Testis (tissue), 3 donors: ENCODE results near the gene SLX4IP. TPM values are rescaled to one million over a fixed set of nuclear protein-coding genes. Genes with fewer than 3 reads are reported as not detected.

Source experiments
- DNase-seq: peaks from one replicate; pipeline ENCODE4 v3.0.0-alpha.2; 2019
- H3K27ac ChIP-seq, 2 donors: fragments of 200-600 bp; sonication (generic); one replicate each; pipeline ENCODE4 v1.5.1; 2019
- H3K27me3 ChIP-seq: fragments of 200-600 bp; sonication (generic); one replicate; pipeline ENCODE4 v1.5.1; 2019
- H3K36me3 ChIP-seq: fragments of 200-600 bp; sonication (generic); one replicate; pipeline ENCODE4 v1.5.1; 2017; ENCODE audit warnings: low read depth; ENCODE audit errors: missing control alignments
- H3K4me1 ChIP-seq: fragments of 200-600 bp; sonication (generic); one replicate; pipeline ENCODE4 v1.5.1; 2019
- H3K4me3 ChIP-seq, 2 donors: fragments of 200-600 bp; sonication (generic); one replicate each; pipeline ENCODE4 v1.5.1; 2017 to 2019
- H3K9me3 ChIP-seq: fragments of 200-600 bp; sonication (generic); one replicate; pipeline ENCODE4 v1.5.1; 2017
- POLR2A ChIP-seq: fragments of 450-650 bp; IDR thresholded peaks from one replicate; pipeline ENCODE4 v1.6.1; 2017; ENCODE audit warnings: antibody characterized with exemption, mild to moderate bottlenecking, moderate library complexity
- whole genome bisulfite sequencing, 2 donors: methylation state at CpG; one replicate each; pipeline ENCODE4 v1.1.5; 2018; 5-methylcytosine and 5-hydroxymethylcytosine counted together
- intact Hi-C: fragments of 100-400 bp; cut with DNase I; formaldehyde crosslinking; loops from one replicate; pipeline ENCODE4 v1.15.1; 2023; ENCODE audit warnings: low total_unique reads
- polyA plus RNA-seq: library from polyadenylated mRNA; stranded (reverse); fragments of 350-450 nt; fragmentation: Illumina TruSeq; extraction: RNeasy Lipid Tissue Mini Kit (QIAGEN cat#74804); gene quantifications from one replicate; pipeline ENCODE4 v1.2.3, GENCODE V29; 2014; ENCODE audit warnings: low read depth, low replicate concordance; ENCODE audit not compliant: insufficient read depth
- total RNA-seq, 2 donors: library from RNA; depleted of rRNA; stranded (reverse); fragments of >200 nt; gene quantifications; one replicate each; pipeline ENCODE4 v1.2.3, GENCODE V29; 2016
- TF ChIP-seq, protein P1 (sequence below), 3 experiments: fragments of 450-650 bp in 2 of 3; fragments of 200-600 bp in 1 of 3; sonication (generic) in 1 of 3; IDR thresholded peaks; one replicate each; pipeline ENCODE4 v1.5.1; 2016 to 2019; ENCODE audit warnings: antibody characterized with exemption in 3 of 3, mild to moderate bottlenecking in 2 of 3, moderate library complexity in 1 of 3

Gene SLX4IP
- total and polyA plus RNA-seq, 3 donors from 2014 or later = 3.8 to 10.8 (median 9.7) TPM

DNA sequence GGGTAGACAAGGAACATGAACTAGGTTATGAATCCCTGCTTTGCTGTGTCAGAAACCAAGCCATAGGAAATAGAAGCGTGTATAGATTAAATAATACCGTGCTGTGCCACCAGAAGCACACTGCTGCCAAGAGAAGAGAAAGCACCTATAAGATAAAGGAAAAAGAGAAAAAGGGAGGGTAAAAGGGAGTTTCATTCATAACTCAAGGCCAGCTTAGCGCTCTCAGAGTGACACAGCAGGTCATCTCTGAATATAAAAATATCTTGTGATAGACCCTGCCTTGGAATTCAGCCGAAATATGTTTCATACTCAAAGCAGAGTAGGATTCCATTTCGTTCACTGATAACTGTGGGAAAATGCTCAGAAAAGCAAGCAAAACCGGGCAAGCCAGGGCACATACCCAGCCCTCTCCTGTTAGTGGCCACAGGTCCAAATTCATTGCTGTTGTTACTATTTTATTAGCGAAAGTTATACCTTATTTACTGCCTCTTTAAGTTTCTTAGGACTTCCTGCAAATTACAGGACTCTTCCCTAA is 230.0 kb downstream of the SLX4IP start:
- DNase-seq = peak; percentile 27
- 30 to 42% methylated on average over 7 of the region's 7 CpGs for WGBS, 2 donors
- H3K27me3 ChIP-seq = no peaks in the 10 kb centered on the region
- TF ChIP-seq, protein P1, sequence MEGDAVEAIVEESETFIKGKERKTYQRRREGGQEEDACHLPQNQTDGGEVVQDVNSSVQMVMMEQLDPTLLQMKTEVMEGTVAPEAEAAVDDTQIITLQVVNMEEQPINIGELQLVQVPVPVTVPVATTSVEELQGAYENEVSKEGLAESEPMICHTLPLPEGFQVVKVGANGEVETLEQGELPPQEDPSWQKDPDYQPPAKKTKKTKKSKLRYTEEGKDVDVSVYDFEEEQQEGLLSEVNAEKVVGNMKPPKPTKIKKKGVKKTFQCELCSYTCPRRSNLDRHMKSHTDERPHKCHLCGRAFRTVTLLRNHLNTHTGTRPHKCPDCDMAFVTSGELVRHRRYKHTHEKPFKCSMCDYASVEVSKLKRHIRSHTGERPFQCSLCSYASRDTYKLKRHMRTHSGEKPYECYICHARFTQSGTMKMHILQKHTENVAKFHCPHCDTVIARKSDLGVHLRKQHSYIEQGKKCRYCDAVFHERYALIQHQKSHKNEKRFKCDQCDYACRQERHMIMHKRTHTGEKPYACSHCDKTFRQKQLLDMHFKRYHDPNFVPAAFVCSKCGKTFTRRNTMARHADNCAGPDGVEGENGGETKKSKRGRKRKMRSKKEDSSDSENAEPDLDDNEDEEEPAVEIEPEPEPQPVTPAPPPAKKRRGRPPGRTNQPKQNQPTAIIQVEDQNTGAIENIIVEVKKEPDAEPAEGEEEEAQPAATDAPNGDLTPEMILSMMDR (IDR thresholded peaks at IDR 0.05) = no peak
- TF ChIP-seq POLR2A = no peak
- no peak overlapping the region for H3K4me3 ChIP-seq
- H3K9me3 ChIP-seq = no peaks in the 10 kb centered on the region
- H3K4me1 ChIP-seq = peaks cover 32% of the 10 kb centered on the region
- peak overlapping the region; percentile 4 to 56 for H3K27ac ChIP-seq
- no peaks in the 10 kb centered on the region for H3K36me3 ChIP-seq
- intact Hi-C loops = no loop called here

GRCh38 chr20:10665791-10666190 is 230.7 kb downstream of the SLX4IP start:
- H3K9me3 ChIP-seq = no peaks in the 10 kb centered on the region
- DNase-seq = no peak
- H3K4me3 ChIP-seq = no peak overlapping the region
- peaks cover 32% of the 10 kb centered on the region for H3K4me1 ChIP-seq
- no peaks in the 10 kb centered on the region for H3K27me3 ChIP-seq
- intact Hi-C loops = no loop called here
- whole genome bisulfite sequencing, 2 donors = 51 to 57% methylated on average over 4 to 6 of the region's 6 CpGs
- no peaks in the 10 kb centered on the region for H3K36me3 ChIP-seq
- H3K27ac ChIP-seq = peak overlapping the region in 1 of 2 donors; percentile 56
- TF ChIP-seq, protein P1 (IDR thresholded peaks at IDR 0.05) = no peak
- TF ChIP-seq POLR2A = no peak

DNA sequence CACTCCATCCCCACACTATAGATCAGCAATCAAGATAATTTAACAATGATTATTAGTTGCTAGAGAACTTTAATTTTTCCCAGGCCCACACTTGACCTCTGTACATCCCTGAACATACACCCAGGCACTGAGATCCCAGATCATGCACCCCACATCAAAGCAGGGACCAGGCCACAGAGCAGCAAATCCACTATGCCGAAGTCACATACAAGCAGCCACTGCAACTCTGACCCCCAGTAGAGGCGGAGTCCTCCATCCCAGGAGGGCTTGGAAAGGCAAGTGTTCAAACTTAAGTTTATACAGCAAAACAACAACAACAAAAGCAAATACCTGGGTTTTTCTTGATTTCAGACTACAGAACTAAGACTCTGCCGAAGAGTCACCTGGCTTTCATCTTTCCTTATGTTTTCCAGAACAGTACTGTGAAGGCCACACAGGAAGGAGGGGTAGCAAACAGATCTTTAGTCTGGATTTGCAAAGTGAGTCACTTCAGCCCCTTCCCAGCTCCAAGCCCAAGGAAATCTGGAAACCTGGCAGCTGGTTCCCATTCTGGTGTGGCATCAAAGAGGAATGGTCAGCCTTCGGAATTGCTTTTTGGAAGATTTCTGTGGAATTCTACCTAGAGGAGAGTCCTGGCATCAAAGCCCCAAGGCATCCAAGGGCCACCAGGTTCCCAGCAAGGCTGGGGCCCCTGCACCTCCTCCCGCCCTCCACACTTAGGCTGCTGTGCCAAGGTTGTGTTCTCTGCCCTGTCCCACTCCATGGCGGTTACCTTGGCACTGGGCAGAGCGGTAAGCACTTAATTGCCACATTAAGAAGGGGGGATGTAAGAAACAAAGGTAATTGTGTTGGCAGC is 231.3 kb downstream of the SLX4IP start:
- H3K27me3 ChIP-seq = no peaks in the 10 kb centered on the region
- H3K27ac ChIP-seq = peak overlapping the region in 1 of 2 donors; percentile 56
- 77 to 82% methylated on average over 6 to 7 of the region's 7 CpGs for WGBS, 2 donors
- H3K4me3 ChIP-seq = no peak overlapping the region
- intact Hi-C loops = no loop called here
- H3K4me1 ChIP-seq = peaks cover 32% of the 10 kb centered on the region
- no peak for TF ChIP-seq POLR2A
- TF ChIP-seq, protein P1 (IDR thresholded peaks at IDR 0.05) = no peak
- DNase-seq = no peak
- H3K9me3 ChIP-seq = no peaks in the 10 kb centered on the region
- H3K36me3 ChIP-seq = no peaks in the 10 kb centered on the region

- peaks cover 32% of the 10 kb centered on the region for H3K4me1 ChIP-seq
- no peak overlapping the region for H3K4me3 ChIP-seq
- H3K27me3 ChIP-seq = no peaks in the 10 kb centered on the region
- H3K27ac ChIP-seq = peak overlapping the region in 1 of 2 donors; percentile 56
- 82 to 89% methylated on average over 5 to 21 of the region's 21 CpGs for WGBS, 2 donors
- TF ChIP-seq POLR2A = no peak
- TF ChIP-seq, protein P1 (IDR thresholded peaks at IDR 0.05) = no peak
- intact Hi-C loops = no loop called here
- DNase-seq = no peak
- H3K9me3 ChIP-seq = no peaks in the 10 kb centered on the region
- H3K36me3 ChIP-seq = no peaks in the 10 kb centered on the region
These were observed 231.9 kb downstream of the SLX4IP start for GRCh38 chr20:10667077-10667401.
